Measurements from ENCODE around the gene PROX2.
A peak's percentile ranks its signal among the peaks of the same experiment; 100 is the strongest.

PROX2 gene

DNA sequence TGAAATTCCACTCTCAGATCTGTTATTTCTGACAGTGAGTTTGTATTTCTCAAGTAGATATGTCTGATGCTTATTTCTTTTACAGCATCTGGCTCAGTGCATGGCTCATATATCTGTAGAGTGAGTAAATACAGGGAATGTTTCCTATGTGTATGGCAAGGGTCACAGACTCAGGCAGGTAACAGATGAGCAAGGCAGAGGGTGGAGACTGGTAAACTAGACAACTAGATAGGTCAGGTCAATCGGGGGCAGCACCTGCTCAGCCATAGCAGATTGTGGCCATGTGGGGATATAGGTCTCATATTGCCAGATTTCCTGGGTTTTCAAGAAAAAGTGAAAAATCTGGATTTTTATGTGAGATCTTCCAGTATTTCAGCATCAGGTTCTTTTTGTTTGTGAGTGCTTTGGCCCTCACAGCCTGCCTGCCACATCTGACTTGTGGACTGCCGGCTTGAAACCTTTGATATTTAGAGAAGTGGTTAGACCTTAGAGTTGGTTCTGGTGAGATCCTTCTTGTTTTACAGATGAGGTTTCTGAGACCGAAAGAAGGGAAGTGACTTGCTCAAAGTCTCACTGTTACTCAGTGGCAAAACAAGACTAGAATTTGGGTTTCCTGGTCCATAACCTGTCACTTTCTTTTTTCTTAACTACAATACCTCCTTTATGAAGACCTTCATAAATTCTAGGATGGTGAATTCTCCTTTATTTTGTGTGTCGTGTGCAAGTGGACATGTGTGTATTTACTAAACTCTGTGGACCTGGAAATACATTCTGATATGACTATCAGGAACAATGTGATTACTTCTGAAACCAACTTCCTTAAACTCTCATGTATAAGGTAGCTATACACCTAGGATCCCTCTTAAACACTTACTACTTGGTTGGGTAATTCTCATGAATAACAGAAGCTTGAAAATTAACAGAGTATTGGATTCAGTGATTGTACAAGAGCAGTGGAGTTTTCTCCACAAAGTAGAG lies 34.4 kb downstream of the PROX2 start:
- DNase-seq, result peak; percentile 52 to 74

DNA sequence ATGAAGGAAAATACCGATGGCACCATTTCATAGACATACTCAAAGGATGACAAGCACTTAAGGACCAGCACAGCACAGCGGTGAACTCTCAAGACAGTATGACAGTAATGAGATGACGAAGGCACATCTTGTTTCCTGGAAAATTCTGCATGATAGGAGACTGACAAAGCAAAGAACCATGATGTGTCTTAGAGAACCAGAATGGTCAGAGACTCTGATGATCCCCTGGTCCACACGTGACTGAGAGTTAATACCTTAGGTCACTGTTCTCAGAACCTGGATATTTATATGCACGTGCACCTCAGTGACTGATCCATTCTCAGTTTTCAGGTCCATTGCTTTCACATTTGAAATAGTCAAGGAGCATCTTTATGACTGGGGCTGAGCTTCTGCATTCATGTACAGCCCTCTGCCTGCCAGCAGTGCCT lies 35.3 kb downstream of the PROX2 start:
- DNase-seq, result no peak

DNA sequence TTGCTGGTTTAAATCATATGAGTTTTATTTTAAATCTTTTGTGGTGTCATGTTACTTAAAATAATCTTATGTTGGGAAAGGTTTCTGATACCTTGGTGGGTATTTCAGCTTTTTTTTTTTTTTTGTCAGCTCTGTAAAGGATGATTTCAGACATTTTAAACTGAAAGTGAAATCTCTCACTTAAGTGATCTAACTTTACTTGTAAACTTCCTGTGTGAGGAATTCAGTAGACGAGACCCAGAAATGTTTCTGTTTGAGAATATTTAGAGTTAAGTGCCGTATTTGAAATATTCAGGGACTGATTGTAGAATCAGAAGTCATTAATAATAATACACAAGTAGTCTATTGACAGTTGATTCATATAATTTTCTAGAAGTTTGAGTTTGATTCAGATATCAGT lies 37.8 kb downstream of the PROX2 start:
- DNase-seq, result peak; percentile 12 to 25

DNA sequence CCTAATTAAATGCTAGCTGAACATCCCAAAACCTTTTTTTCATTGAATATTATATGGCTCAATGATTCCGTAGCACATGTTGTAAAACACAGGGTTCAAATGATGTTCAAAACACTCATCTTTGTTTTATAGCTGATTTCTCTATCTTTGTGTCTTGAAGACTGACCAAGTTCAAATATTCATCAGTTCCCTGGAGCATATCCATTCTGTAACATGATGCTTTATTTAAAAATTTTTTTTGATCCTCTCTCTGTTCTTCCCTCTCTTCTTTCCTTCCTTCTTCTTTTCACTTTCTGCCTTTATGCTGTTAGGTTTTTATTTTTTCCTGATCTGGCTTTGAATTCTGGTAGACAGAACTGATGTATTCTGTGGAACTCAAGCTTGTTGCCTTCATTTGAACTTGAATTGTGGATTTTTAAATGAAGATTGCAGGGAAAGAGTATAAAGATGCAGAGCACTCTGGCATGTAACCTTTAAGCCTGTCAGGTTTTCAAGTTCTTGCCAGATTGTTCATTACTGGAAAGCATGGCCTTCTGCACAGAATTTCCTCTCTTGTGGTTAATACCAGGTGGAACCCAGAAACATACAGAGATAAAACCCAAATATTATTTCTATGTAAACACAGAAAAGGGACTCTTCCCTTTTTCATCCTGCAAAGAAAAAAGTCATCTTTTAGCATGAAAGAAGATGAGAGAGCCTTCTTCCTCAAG lies 39.5 kb downstream of the PROX2 start:
- DNase-seq, result no peak

DNA sequence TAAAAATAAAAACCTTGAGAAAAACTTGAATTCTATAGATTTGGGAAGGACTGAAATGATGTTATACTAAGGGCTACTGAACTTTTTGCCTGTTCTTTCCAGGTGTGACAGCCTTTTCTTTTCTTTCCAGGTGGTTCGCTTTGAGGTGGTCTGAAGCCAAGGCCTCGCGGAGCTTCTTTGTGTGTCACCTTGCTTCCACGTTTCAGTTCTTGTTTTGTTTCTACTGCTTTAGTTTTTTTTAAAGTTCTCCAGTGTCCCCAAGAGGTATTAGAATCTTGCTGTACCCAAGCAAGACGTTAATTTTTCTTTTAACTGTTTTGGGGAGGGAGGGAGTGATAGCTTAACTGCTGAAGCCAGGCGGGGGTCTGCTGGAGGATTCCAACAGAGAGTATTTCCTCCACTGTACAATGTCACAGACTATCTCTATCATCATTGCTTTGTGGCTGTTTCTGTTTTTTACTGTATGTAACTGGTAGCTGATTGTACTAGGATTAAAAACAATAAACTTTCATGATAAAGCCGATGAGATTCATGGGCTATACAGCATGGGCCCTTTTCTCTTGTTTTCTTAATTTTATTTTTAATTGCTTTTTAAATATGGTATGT lies 40.2 kb downstream of the PROX2 start:
- DNase-seq, result no peak

DNA sequence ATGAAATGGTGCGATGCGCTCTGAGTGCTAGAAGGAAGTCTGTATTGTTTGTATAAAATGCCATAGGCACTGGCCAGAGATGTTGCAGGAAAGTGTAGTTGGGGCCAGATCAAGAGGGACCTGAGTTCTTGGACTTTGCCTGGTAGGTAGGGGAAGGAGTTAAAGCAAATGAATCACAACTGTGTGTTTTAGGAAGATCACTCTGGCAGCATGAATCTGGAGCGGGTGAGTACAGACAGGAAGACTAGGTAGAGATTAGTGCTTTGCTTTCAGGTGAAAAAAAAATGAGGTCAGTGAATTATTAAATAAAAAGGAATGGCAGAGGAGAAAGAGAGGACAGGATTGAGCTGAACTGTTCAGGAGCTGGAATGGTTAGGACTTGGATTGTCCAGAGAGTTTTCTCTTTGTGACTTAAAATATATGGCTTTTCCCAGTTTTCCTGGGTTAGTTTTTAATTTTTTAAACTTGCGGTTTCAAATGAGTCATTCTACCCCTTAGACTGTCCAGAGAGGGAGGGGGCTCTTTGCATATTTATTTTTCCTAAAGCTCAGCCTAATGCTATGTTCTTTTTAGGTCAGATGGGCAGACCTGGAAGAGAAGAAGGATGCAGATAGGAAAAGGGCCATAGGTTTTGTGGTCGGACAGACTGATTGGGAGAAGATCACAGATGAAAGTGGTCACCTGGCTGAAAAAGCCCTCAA lies 41.1 kb downstream of the PROX2 start:
- no peak for DNase-seq

DNA sequence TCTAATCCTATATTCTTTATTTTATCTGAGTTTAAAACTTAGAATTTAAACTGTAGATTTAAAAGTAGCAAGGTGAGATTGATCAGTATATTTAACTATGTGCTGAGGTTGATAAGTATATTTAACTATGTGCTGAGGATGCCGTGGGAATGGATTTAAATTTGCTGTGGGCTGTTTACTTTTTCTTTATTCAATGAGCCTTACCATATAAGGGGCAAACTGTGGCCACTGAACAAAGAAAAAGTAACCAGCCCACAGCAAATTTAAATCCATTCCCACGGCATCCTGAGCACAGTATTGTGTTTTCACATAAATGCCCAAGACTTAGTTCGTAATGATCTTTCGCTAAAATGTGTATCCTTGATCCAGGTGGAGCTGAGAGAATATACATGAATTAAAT lies 43.1 kb downstream of the PROX2 start:
- no peak for DNase-seq

DNA sequence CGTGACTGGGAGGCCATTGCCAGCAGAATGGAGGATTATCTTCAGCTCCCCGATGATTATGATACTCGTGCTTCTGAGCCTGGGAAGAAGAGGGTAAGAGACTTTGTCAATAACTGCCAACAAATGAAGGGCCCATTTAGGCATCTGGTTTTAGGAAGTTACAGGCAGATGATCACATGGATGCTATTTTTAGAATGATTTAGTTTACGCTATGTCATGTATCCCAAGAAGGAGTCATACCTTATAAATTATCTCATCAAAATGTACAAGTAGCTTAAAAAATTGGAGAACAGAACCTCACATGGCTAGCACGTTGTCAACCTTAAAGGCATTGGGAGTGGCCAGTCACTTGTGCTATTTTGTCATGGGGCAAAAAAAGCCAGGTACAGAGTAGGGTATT lies 46.7 kb downstream of the PROX2 start:
- DNase-seq, result peak; percentile 32 to 73

DNA sequence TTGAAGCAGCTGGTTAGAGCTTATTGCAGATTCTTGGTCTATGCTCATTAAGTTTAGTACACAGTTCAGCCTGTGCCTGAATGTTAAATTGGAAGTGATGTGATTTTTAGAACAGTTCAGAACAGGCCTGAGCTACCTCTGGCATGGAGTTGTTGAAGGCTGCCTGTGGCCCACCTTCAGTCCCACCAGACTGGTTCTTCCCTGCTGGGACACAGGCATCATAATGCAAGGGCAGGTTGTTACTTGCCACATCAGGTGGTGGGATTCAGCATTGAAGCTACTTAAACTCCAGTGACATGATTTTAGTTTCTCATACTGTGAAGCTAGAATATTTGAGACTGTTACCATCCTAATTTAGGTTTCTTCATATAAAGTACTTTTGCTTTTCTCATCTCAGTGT lies 49.4 kb downstream of the PROX2 start:
- DNase-seq, result no peak

Data from inflammatory macrophage treated with lipopolysaccharide for 1 hour (primary cell).